ENCODE results near the gene DEFB131A.
"Not testable (repeated sequence)": the region's sequence is repeated elsewhere in the genome, so short reads cannot be mapped to it uniquely, and the experiment has no call there.

DEFB131A gene

GRCh38 chr4:9494256-9495035 is 50.2 kb downstream of the DEFB131A start:
- not testable (repeated sequence) for DNase-seq (ENCODE audit: low read depth in 3 of 3, low spot score in 1 of 3)

- peak in 2 of 3 donors; percentile 5 to 47 for DNase-seq (ENCODE audit: low read depth in 3 of 3, low spot score in 1 of 3)
Observed at GRCh38 chr4:9495443-9495842, 51.2 kb downstream of the DEFB131A start.

- DNase-seq (ENCODE audit: low read depth in 3 of 3, low spot score in 1 of 3): not testable (repeated sequence)
Observed at GRCh38 chr4:9497575-9498467, 53.6 kb downstream of the DEFB131A start.

GRCh38 chr4:9498468-9499040 is 54.3 kb downstream of the DEFB131A start:
- DNase-seq (ENCODE audit: low read depth in 3 of 3, low spot score in 1 of 3): not testable (repeated sequence)

GRCh38 chr4:9499974-9500487 is 55.8 kb downstream of the DEFB131A start:
- DNase-seq (ENCODE audit: low read depth in 3 of 3, low spot score in 1 of 3): not testable (repeated sequence)
